Measurements from ENCODE around the gene ALPK3.

ALPK3 gene

DNA sequence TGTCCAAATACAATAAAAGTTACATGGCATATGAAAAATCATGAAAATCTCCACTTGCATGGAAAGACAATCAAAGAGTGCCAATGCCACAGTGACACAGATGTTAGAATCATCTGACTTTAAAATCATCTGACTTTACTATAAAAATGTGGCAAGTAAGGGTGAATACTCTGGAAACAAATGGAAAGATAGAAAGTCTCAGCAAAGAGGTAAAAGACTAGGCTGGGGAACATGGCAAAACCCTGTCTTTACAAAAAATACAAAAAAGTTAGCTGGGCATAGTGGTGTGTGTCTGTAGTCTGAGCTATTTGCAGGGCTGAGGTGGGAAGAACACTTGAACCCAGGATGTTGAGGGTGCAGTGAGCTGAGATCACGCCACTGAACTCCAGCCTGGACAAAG, 29.1 kb downstream of the ALPK3 start:
- no peak for DNase-seq (ENCODE audit: low read depth)

DNA sequence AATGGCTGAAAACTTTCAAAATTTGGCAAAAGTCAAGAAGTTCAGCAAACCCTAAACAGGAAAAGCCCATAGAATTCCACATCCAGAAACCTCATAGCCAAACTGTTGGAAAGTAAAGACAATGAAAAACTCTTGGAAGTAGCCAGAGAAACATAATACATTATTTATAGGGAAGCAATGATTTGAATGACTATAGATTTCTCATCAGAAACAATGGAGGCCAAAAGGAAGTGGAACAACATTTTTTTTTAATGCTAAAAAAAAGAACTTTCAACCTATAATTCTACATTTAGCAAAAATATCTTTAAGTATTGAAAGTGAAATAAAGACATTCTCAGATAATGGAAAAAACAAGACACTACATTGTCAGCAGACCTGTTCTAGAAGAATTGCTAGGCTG, 30.2 kb downstream of the ALPK3 start:
- DNase-seq (ENCODE audit: low read depth), result no peak

DNA sequence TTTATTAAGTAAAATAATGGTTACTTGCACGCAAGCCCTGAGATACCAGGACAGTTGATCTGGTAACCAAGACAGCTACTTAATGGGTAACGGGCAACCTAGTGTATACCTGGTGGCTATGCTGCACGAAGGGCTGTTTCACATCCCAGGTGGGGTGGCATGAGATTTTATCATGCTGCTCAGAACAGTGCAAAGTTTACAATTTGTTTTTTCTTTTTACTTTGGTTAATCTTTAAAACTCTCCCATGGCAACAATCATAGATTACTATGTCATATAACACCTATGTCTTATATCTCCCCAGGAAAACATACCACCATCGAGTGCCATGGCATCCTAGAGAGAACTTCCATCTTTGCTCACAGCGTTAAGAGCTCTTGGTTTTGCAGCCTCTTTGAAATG, 35.1 kb downstream of the ALPK3 start:
- no peak for DNase-seq (ENCODE audit: low read depth)

DNA sequence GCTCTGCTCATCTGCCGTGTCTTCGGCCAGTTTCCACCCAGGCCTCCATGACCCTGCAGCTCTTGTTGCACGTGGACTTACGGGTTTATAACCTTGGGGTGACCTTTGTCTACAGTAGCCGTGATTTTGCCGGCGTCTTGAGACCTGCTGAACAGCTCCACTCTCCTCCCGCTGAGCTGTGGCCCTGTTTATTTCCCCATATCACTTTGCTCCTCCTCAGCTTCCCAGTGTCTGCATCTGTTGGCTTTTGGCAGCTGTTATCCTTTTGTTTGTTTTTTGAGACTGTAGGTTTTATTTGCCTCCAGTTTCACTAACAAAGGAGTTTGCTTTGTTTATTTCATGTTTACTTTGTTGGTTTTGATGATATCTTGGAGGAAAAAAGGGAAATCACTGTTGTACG, 38.0 kb downstream of the ALPK3 start:
- DNase-seq (ENCODE audit: low read depth), result no peak

DNA sequence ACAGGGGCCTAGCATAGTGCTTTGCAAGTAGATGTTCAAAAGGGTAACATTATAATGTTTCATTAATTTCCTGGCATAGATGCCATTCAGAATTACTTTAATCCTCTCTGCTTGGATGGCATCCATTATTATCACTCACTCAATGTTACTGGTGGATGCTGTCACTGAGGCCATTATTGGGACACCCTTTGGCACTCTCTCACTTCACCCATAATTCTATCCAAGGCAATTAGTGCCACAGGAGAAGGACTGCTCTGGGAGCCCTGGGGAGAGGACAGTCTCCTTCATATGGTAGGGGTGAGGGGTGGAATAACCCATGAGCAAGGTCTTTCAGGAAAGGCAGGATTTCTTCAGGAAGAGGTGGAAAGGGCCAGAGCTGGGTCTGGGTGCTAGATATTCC, 38.6 kb downstream of the ALPK3 start:
- DNase-seq (ENCODE audit: low read depth), result no peak

DNA sequence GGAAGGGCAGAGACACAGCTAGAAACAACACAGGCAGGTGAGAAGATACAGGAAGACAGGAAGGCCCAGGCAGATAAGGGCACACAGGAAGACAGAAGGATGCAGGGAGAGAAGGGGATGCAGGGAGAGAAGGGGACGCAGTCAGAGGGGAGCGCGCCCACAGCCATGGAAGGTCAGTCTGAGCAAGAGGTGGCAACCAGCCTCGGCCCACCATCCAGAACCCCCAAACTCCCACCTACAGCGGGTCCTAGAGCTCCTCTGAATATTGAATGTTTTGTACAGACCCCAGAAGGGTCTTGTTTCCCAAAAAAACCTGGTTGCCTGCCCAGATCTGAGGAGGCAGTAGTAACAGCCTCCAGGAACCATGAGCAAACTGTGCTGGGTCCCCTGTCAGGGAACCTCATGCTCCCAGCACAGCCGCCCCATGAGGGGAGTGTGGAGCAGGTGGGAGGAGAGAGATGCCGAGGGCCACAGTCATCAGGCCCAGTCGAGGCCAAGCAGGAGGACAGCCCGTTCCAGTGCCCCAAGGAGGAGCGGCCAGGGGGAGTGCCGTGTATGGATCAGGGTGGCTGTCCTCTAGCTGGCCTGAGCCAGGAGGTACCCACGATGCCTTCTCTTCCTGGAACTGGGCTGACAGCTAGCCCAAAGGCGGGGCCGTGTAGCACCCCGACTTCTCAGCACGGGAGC, 39.7 kb downstream of the ALPK3 start:
- DNase-seq (ENCODE audit: low read depth), result no peak

DNA sequence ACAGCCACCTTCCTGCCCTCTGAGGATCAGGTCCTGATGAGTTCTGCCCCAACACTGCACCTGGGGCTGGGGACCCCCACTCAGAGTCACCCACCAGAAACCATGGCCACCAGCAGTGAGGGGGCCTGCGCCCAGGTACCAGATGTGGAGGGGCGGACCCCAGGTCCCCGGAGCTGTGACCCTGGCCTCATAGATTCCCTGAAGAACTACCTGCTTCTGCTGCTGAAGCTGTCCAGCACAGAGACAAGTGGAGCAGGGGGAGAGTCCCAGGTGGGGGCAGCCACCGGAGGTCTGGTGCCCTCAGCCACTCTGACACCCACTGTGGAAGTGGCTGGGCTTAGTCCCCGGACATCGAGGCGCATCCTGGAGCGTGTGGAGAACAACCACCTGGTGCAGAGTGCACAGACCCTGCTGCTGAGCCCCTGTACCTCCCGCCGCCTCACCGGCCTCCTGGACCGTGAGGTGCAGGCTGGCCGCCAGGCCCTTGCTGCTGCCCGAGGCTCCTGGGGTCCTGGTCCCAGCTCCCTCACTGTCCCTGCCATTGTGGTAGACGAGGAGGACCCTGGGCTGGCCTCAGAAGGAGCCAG, 40.4 kb downstream of the ALPK3 start:
- no peak for DNase-seq (ENCODE audit: low read depth)

DNA sequence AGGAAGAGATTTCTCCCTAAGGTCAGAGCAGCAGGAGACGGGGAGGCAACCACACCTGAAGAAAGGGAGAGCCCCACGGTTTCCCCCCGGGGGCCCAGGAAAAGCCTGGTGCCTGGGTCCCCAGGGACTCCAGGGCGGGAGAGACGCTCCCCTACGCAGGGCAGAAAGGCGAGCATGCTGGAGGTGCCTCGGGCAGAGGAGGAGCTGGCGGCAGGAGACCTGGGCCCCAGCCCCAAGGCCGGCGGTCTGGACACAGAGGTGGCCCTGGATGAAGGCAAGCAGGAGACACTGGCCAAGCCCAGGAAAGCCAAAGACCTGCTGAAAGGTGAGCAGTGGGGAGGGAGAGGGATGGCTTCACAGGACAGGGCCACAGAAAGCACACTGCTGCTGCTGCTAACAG, 41.1 kb downstream of the ALPK3 start:
- no peak for DNase-seq (ENCODE audit: low read depth)

DNA sequence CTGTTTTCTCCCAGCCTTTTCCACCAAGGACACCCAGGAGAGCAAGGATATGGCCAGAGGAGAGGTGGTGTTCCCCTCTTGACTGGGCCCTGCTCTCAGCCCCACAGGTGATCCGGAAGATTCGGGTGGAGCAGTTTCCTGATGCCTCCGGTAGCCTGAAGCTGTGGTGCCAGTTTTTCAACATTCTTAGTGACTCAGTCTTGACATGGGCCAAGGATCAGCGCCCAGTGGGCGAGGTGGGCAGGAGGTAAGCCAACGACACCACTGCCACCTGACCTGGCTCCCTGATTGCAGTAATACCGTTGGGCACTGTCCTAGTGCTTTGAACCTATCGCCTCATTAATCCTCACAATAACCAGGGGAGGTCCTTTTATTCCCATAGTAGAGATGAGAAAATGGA, 42.0 kb downstream of the ALPK3 start:
- DNase-seq (ENCODE audit: low read depth), result no peak

DNA sequence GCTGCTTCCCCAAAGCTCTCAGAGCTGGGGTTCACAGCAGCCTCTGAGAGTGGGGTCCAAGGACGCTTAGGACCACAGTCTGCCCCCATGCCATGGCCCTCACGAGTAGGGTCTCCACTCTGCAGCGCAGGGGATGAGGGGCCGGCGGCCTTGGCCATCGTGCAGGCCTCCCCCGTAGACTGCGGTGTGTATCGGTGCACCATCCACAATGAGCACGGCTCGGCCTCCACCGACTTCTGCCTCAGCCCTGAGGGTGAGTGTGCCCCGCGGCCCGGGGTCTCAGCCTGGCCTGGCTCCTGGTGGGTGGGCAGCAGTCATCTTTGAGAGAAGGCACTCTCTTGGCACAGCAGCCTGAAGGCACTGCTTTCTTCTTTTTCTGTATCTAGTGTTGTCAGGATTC, 42.5 kb downstream of the ALPK3 start:
- DNase-seq (ENCODE audit: low read depth), result no peak

DNA sequence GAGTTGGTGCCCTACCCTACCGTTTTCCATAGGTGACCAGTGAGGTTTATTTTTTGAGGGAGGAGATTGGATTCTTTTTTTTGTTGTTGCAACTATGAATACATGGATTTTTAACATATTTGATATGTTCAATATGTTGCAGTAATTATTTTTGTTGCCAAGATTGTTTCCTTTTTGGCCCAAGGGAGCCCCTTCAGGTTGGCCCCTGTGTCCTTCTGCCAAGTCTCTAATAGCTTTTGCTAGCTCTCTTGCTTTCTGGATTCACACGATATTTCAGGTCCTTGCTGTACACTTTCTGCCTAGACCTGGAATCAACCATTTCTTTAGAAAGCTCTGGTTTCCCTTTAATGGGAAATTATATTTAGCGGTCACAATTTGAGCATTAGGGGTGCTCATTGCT, 44.6 kb downstream of the ALPK3 start:
- no peak for DNase-seq (ENCODE audit: low read depth)

DNA sequence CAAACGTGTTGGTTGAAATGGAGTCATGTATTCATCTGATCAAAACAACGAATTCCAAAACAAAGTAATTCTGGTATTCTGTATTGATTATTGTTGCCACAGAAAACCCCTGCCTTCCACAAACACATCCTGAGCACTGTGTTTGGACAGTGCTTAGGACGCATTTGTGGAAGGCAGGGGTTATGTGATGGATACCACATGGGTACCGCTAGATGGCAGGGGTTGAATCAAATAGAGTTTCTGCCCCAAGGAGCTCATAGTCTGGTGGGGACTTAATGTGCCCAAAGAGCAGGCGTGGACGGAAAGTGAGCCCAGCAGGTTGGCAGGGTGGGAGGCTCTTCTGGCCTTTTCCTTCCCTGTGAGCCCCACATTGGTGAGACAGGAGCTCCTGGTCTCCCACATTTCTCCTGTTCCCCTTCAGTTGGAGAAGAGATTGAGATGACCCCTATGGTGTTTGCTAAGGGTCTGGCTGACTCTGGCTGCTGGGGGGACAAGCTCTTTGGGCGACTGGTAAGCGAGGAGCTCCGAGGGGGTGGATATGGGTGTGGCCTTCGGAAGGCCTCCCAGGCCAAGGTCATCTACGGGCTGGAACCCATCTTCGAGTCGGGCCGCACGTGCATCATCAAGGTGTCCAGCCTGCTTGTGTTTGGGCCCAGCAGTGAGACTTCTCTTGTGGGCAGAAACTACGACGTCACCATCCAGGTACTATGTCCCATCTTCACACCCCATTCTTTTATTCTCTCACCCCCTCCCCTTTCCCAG, 45.2 kb downstream of the ALPK3 start:
- no peak for DNase-seq (ENCODE audit: low read depth)

DNA sequence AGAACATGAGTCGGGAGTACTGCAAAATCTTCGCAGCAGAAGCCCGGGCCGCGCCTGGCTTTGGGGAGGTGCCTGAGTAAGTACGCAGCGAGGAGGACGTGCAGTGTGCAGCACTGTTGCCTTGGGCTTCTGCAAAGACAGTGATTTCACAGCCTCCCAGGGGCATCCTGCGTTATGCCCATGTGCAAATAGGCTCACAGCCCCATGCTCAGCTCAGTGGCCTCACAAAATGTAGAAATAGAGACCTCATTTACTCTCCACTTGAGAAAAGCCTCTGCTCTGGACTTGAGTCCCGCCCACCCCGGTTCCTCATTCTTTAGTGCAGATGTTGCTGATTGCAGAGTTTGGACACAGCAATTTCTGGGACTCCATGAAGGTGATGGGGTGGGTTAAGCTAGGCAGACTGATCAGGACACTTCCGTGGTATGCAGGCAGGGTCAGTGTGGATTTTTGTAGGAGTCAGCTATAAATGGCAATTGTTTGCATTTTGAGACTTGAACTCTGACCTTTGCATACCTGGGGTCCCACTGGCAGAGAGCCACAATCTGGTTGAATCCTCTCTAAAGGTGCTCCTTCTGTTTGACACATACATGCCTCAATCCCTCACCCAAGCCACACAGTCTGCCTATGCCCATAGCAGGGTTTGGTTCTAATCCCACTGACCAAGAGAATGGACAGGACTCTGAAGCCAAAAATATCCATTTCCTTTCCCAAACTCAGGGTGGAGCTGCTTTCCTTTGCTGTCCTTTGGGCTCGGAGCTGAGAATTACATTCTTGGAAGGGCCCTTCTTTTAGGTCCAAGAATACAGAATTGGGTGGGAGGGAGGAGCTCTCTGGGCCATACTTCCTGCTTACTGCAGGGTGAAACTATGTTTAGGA, 46.6 kb downstream of the ALPK3 start:
- no peak for DNase-seq (ENCODE audit: low read depth)

DNA sequence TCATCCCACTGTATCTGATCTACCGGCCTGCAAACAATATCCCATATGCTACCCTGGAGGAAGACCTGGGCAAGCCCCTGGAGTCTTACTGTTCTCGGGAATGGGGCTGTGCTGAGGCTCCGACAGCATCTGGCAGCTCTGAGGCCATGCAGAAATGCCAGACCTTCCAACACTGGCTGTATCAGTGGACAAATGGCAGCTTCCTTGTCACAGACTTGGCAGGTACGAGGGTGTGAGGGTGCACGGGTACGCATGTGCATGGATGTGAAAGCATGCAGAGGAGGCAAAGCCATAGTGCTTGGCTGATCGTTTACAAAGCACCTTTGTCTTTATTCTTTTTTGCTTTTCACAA, 47.3 kb downstream of the ALPK3 start:
- DNase-seq (ENCODE audit: low read depth), result no peak

DNA sequence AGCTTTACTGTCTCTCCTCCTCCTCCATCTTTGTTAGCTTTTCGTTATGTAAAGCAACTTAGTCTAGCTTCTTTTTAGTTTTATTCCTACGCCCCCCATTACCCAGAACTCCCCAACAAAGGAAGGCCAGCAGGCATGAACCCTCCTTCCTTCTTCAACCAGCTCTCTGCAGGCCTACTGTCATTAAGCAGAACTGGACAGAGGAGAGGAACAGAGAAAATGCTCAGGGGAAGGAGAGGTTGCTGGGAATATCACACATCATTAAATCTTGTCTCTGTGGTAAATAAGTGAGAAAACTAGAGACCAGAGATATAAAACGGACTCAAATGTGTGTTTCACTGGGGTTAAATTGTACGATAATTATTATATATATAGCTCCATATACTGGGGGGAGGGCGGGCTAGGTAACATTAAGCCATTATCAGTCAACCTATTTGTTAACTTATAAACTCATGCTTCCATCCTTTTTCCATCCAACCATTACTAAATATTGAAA, 48.0 kb downstream of the ALPK3 start:
- DNase-seq (ENCODE audit: low read depth), result no peak

DNA sequence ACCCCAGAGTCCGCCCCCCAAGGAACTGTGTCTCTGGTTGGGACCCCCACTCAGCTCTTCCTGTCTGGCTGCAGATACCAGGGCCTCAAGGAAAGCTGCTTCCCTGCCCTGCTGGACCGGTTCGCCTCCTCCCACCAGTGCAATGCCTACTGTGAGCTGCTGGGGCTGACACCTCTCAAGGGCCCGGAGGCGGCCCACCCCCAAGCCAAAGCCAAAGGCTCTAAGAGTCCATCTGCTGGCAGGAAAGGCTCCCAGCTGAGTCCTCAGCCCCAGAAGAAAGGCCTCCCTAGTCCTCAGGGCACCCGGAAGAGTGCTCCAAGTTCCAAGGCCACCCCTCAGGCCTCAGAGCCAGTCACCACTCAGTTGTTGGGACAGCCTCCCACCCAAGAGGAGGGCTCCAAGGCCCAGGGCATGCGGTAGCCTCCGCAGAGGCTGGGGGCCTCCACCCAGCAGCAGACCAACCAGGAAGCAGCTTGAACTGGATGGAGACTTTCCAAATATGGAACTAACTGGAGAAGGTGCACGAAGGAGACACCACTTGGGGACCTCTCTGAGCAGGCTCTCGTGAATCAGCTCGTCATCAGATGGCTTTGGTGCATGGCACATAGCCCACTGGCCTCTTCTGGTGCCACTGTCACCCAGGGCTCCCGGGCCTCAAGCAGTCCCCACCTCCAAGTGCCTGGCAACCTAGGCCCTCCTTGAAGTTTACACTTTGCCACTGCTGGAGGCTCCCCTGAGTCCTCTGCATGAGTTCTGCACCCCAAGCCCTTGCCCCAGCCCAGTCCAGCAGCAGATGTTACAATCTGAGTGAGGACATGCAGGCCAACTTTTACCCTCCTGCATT, 51.1 kb downstream of the ALPK3 start:
- DNase-seq (ENCODE audit: low read depth), result no peak

DNA sequence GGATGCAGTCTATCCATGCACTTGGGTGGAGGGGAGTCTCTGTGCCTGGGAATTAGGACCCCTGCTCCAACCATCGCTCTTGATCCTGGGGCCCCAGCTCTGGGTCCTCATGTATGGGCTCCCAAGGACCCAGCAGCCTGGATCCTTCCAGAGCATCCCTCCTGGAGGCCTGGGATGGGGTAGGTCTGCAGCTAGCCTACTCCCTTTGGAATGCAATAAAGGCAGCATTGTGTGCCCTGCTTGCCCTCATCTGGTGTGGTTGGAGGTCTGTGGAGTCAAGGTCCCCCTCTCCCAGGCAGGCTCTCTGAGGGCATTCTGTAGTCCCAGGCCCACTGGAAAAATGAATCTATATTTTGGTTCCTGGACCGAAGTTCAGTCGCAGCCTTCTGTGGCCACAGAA, 52.4 kb downstream of the ALPK3 start:
- no peak for DNase-seq (ENCODE audit: low read depth)

DNA sequence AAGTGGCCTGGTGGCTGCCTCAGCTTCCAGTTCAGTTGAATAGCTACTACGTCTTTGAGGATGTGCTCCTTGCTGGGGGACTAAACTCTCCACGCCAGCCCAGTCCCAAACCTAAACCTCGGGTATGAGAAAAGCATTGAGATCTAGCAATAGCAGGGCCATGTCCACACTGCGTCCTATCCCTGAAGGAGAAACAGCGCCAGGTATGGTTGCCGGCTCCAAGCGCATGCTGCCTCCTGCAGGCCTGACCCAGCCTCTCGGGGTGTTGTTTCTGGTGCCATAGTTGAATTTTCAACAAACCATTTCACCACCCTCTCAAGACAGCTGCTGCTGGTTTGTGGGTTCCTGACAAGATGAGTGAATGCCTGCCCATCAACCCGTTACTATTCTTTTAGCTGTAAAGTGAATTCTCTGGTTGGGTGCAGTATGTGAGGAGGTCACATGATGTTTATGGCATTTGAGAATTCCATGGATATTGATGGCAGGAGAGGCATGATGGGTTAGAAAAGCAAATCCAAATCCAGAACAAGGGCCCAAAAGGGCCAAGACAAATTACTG, 54.4 kb downstream of the ALPK3 start:
- no peak for DNase-seq (ENCODE audit: low read depth)

DNA sequence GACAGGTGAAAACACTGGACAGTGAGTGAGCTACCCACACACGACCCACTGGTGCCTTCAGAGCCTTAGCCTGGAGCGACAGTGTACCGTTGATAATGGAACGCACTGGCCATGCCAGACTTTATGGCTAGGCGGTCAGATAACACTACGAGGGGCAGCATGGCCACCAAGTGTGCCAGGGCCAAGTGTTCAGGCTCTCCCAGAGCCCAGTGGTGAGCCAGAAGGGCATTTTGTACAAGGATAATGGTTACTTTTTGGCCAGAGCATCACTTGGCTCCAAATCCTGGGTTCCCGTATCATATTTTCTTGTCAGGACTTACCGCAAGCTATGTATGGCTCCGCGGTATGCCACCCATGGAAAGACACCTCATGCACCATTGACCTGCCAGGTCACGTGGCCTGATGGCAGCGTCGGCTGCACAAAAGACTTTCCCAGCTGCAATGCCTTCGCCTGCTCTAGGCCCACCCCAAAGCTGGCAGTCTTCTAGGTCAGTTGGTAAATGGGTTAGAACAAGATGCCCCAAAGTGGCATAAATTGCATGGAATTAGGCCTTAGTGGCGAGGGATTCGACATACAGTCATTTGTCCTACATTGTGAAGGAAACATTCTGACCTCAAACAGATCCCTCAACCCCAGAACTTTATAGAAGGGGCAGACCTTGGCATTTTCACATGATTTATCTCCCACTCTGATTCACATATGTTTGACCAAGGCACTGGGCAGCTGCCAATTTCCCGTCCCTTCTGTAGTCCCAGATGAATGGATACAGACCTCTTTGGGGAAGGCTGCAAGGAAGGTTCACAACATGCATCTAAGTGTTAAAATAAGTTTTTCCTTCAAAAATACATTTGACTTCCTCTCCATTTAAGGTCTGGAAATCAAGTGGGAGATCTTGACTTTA, 55.1 kb downstream of the ALPK3 start:
- DNase-seq (ENCODE audit: low read depth), result no peak

DNA sequence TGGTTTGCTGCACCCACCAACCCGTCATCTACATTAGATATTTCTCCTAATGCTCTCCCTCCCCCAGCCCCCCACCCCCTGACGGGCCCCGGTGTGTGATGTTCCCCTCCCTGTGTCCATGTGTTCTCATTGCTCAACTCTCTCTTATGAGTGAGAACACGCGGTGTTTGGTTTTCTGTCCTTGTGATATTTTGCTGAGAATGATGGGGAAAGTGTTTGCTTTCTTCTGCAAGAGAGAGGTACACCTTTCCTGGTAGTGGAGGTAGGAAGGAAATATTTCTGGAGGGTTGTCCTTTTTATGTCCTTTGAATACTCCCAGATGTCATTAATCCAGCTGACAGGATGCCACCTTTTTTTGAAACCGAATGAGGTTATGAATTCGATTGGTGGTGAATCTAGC, 56.8 kb downstream of the ALPK3 start:
- DNase-seq (ENCODE audit: low read depth), result no peak

All from T follicular helper cell (primary cell).